AG04449 (cell line): ENCODE measurements around the gene KRTAP5-10.

ENCODE experiments used
- CTCF ChIA-PET: fragments of 350-600 bp; formaldehyde crosslinking; extraction: SDS; loops from one replicate; lab custom pipeline; 2021; ENCODE audit warnings: antibody characterized with exemption; lab: Yijun Ruan, JAX
- POLR2A ChIA-PET: fragments of 400-600, 350-600 bp; formaldehyde crosslinking; extraction: SDS; loops from one replicate; lab custom pipeline; 2020; ENCODE audit warnings: antibody characterized with exemption, inconsistent platforms; lab: Yijun Ruan, JAX
- DNase-seq: peaks from one replicate; pipeline ENCODE4 v3.0.0-alpha.2; 2010; ENCODE audit warnings: low read depth, low spot score
- H3K4me3 ChIP-seq: 2 replicates; pipeline ENCODE4 v1.5.1; 2011; ENCODE audit warnings: low read depth, mild to moderate bottlenecking, control low read depth, low read length
- CTCF ChIP-seq: IDR thresholded peaks from one replicate; pipeline ENCODE4 v1.5.1; 2011; ENCODE audit warnings: mild to moderate bottlenecking, moderate library complexity, low read length, control low read depth, inconsistent platforms; ENCODE audit not compliant: insufficient read depth; ENCODE audit errors: missing control alignments

The KRTAP5-10 gene

GRCh38 chr11:71544525-71545214 lies 20.7 kb upstream of the KRTAP5-10 start:
- CTCF ChIA-PET: no interaction called here
- DNase-seq: no peak
- TF ChIP-seq CTCF: no peak
- POLR2A ChIA-PET: no interaction called here
- H3K4me3 ChIP-seq: no peak overlapping the region

GRCh38 chr11:71545405-71545966 lies 19.9 kb upstream of the KRTAP5-10 start:
- no peak for DNase-seq
- ChIA-PET CTCF (no interaction called here), POLR2A (no interaction called here)
- no peak overlapping the region for H3K4me3 ChIP-seq
- TF ChIP-seq CTCF: no peak

- CTCF ChIA-PET: interaction anchor here (1.0 kb wide), 1 partner anchor 32 kb away, joined by 3 read pairs; no protein-coding TSS in a partner anchor
These were observed 17.2 kb upstream of the KRTAP5-10 start, which contains the start of gene KRTAP5-9 for GRCh38 chr11:71548120-71548519. Gene KRTAP5-9 (plus strand): TSS chr11:71548420. CDS start chr11:71548658, 238 bp downstream.

GRCh38 chr11:71548716-71549151 lies 16.6 kb upstream of the KRTAP5-10 start:
- TF ChIP-seq CTCF: no peak

More at GRCh38 chr11:71548120-71548519, 17.2 kb upstream of the KRTAP5-10 start, which contains the start of gene KRTAP5-9:
- no peak for TF ChIP-seq CTCF
- no peak for DNase-seq
- POLR2A ChIA-PET: no interaction called here
- no peak within 1 kb of the TSS for H3K4me3 ChIP-seq

GRCh38 chr11:71551711-71552110 lies 13.7 kb upstream of the KRTAP5-10 start:
- no peak overlapping the region for H3K4me3 ChIP-seq
- no peak for DNase-seq
- ChIA-PET CTCF (no interaction called here), POLR2A (no interaction called here)
- TF ChIP-seq CTCF: no peak

More at GRCh38 chr11:71548716-71549151, 16.6 kb upstream of the KRTAP5-10 start:
- DNase-seq: no peak
- H3K4me3 ChIP-seq: no peak overlapping the region
- ChIA-PET POLR2A (no interaction called here), CTCF (interaction anchor here (1.0 kb wide), 1 partner anchor 31 kb away, joined by 3 read pairs; no protein-coding TSS in a partner anchor)

- DNase-seq: no peak
- no peak overlapping the region for H3K4me3 ChIP-seq
- POLR2A ChIA-PET: no interaction called here
- CTCF ChIA-PET: no interaction called here
- no peak for TF ChIP-seq CTCF
These were observed 10.4 kb upstream of the KRTAP5-10 start for GRCh38 chr11:71554996-71555395.
